ENCODE measurements around the gene KREMEN2. TPM values are rescaled to one million over a fixed set of nuclear protein-coding genes. Genes with fewer than 3 reads are reported as not detected.

KREMEN2 gene
- total and polyA plus RNA-seq, 2 of the 4 experiments (the other 2 are of a cell fraction): 0.03 TPM; not detected in 1

DNA sequence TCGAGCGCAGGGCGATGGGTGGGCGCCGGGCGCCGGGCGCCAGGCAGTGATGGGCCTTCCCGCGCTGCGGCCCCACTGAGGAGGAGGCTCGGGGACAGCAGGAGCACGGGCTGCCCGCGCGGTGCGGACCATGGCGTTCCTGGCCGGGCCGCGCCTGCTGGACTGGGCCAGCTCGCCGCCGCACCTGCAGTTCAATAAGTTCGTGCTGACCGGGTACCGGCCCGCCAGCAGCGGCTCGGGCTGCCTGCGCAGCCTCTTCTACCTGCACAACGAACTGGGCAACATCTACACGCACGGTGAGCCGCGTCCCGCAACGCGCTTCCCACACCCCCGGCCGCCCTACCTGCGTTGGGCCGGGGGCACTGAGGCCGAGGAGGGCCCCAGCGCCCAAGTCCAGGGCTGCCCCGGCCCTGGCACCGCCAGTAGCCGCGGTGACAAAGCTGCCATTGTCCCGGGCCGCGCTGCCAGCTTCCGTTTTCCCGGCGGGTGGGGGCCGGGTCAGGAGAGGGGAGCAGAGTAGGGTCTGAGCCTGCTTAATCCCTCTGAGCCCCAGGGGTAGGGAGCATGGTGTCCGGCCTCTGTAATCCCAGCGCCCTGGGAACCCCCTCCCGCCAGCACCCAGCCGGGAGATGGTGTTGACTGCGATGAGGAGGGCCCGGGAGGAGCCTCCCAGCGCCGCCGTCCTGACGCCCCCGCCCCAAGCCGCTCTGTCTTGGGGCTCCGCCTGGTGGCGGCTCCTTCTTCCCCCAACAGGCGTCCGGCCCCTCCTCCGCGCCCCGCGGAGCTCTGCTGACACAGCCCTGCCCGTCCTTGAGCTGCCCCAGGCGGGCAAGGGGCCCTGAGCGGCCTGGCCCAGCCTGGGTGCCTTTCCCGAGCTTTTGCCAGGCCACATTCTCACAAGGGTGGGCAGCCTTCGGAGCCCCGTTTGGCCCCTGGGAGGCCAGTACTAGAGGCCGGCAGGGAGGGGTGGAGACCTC lies 5.8 kb downstream of the KREMEN2 start (continued):
- TF ChIP-seq, protein P1, sequence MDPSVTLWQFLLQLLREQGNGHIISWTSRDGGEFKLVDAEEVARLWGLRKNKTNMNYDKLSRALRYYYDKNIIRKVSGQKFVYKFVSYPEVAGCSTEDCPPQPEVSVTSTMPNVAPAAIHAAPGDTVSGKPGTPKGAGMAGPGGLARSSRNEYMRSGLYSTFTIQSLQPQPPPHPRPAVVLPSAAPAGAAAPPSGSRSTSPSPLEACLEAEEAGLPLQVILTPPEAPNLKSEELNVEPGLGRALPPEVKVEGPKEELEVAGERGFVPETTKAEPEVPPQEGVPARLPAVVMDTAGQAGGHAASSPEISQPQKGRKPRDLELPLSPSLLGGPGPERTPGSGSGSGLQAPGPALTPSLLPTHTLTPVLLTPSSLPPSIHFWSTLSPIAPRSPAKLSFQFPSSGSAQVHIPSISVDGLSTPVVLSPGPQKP (IDR thresholded peaks at IDR 0.05; ENCODE audit: borderline replicate concordance, low read depth, low read length): no peak

DNA sequence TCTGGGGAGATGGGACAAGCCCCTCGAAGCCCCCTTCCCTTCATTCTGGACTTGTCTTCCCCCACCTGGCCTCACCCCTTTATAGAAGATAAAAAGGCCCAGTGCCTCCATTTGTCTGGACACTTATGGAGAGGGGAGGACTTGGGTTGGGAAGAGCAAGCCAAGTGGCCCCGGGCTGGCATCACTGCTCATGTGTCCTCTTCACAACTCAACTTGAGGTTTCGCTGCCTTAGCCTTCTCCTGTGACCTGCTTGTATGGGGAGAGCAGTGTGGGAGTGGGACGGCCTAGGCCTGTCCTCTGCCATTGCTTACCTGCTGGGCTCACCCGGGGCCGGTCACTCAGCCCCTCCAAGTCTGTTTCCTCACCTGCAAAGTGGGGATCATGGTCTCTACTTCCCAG lies 6.5 kb downstream of the KREMEN2 start:
- Histone ChIP-seq H4K5ac (ENCODE audit: low read depth, low read length) (no peak overlapping the region), H2BK5ac (ENCODE audit: low read depth, low read length, poor library complexity, severe bottlenecking) (no peak overlapping the region), H3K4me1 (ENCODE audit: control insufficient read depth, insufficient read depth, low read length) (peaks cover 3% of the 10 kb centered on the region; the same call in 1 of the 2 replicates), H4K91ac (ENCODE audit: insufficient read depth, low read depth, low read length) (no peak overlapping the region), H2BK120ac (ENCODE audit: low read depth, low read length) (no peak overlapping the region), H2BK15ac (ENCODE audit: low read depth, low read length) (no peak overlapping the region), H3K14ac (replicated peaks; ENCODE audit: low read depth, low read length) (no peak overlapping the region), H3K4me3 (ENCODE audit: insufficient read depth, low read depth, low read length) (no peak overlapping the region), H2AK5ac (ENCODE audit: low read depth, low read length) (no peak overlapping the region), H3K79me1 (ENCODE audit: low read depth in 1 of 2, low read length in 2 of 2) (peaks cover 5 to 23% of the 10 kb centered on the region in 2 experiments; a peak in 3 of 4 replicates), H3K27me3 (ENCODE audit: control insufficient read depth, insufficient read depth, low read length) (peaks cover 18% of the 10 kb centered on the region), H3K4me2 (ENCODE audit: low read depth, low read length) (no peak overlapping the region; the same call in 1 of the 2 replicates), H2BK20ac (ENCODE audit: low read depth, low read length) (no peak overlapping the region), H2AFZ (replicated peaks; ENCODE audit: low read length, poor library complexity) (peak overlapping the region; percentile 23), H3K18ac (ENCODE audit: low read depth, low read length) (no peak overlapping the region), H3K23ac (ENCODE audit: low read depth, low read length) (peak overlapping the region; percentile 14; the same call in 1 of the 2 replicates), H3K4ac (ENCODE audit: low read depth, low read length) (no peak overlapping the region), H3K9me3 (ENCODE audit: control insufficient read depth, insufficient read depth, low read length) (no peaks in the 10 kb centered on the region), H3K9me1 (ENCODE audit: insufficient read depth, low read length) (peaks cover 17% of the 10 kb centered on the region), H4K8ac (ENCODE audit: low read depth in 2 of 2, low read length in 2 of 2) (no peak overlapping the region), H3K27ac (ENCODE audit: insufficient read depth, low read length) (no peak overlapping the region), H2AK9ac (replicated peaks; ENCODE audit: low read depth, low read length, poor library complexity) (peak overlapping the region; percentile 3), H4K20me1 (ENCODE audit: insufficient read depth, low read length) (peaks cover 24% of the 10 kb centered on the region), H3K36me3 (ENCODE audit: control insufficient read depth, insufficient read depth, low read length) (peaks cover 2% of the 10 kb centered on the region; the same call in 1 of the 2 replicates), H3K56ac (ENCODE audit: extremely low read depth, insufficient read depth, low read length) (no peak overlapping the region), H3K9ac (ENCODE audit: low read depth, low read length) (no peak overlapping the region)
- ChIA-PET CTCF (no interaction called here), POLR2A (ENCODE audit: unreplicated experiment) (no interaction called here)
- BruUV-seq (replicated peaks): no TSS peak
- TF ChIP-seq FOS (IDR thresholded peaks at IDR 0.05; ENCODE audit: low read depth, low read length): no peak
- dilution Hi-C loops (cut with HindIII; ENCODE audit: low sequenced_read_pairs, unreplicated experiment): no loop called here
- in situ Hi-C loops (cut with MboI; ENCODE audit: low sequenced_read_pairs): no loop called here
- WGBS, 2 experiments (ENCODE audit: extremely low coverage in 2 of 2, insufficient read length in 1 of 2): 100% methylated on average over 2 of the region's 6 CpGs; no CpG with 5 or more reads in 1 of the 2 experiments
- intact Hi-C loops (cut with micrococcal nuclease): no loop called here
- ATAC-seq (ENCODE audit: low read depth) (no peak), DNase-seq (no peak)
